ENCODE results near the gene DIDO1.

Gene DIDO1

GRCh38 chr20:62929051-62929538 is 2.8 kb upstream of the DIDO1 start:
- peak; percentile 87 for DNase-seq (ENCODE audit: low spot score)

- DNase-seq (ENCODE audit: low spot score): no peak
These were observed 2.1 kb upstream of the DIDO1 start for GRCh38 chr20:62928246-62928939.

- DNase-seq (ENCODE audit: low spot score): no peak
These were observed 912 bp upstream of the DIDO1 start for GRCh38 chr20:62927128-62927705.

- DNase-seq (ENCODE audit: low spot score): peak; percentile 38
These were observed 681 bp downstream of the DIDO1 start for GRCh38 chr20:62925420-62926228.

GRCh38 chr20:62925076-62925419 is 1.3 kb downstream of the DIDO1 start:
- DNase-seq (ENCODE audit: low spot score): no peak

GRCh38 chr20:62924442-62925075 is 1.7 kb downstream of the DIDO1 start:
- DNase-seq (ENCODE audit: low spot score): peak; percentile 36

- no peak for DNase-seq (ENCODE audit: low spot score)
These were observed 2.5 kb downstream of the DIDO1 start for GRCh38 chr20:62923669-62924441.

GRCh38 chr20:62923059-62923668 is 3.1 kb downstream of the DIDO1 start:
- DNase-seq (ENCODE audit: low spot score): peak; percentile 80

- no peak for DNase-seq (ENCODE audit: low spot score)
These were observed 3.8 kb downstream of the DIDO1 start for GRCh38 chr20:62922451-62922921.

GRCh38 chr20:62921119-62921687 is 5.1 kb downstream of the DIDO1 start:
- DNase-seq (ENCODE audit: low spot score): peak; percentile 53

GRCh38 chr20:62920039-62920645 is 6.2 kb downstream of the DIDO1 start:
- DNase-seq (ENCODE audit: low spot score): no peak

- no peak for DNase-seq (ENCODE audit: low spot score)
These were observed 7.5 kb downstream of the DIDO1 start for GRCh38 chr20:62918831-62919230.

GRCh38 chr20:62918147-62918546 is 8.2 kb downstream of the DIDO1 start:
- no peak for DNase-seq (ENCODE audit: low spot score)

- DNase-seq (ENCODE audit: low spot score): no peak
These were observed 8.6 kb downstream of the DIDO1 start for GRCh38 chr20:62917720-62918119.

- DNase-seq (ENCODE audit: low spot score): no peak
These were observed 9.4 kb downstream of the DIDO1 start for GRCh38 chr20:62916703-62917476.

- DNase-seq (ENCODE audit: low spot score): peak; percentile 43
These were observed 11.3 kb downstream of the DIDO1 start for GRCh38 chr20:62914970-62915457.

- DNase-seq (ENCODE audit: low spot score): no peak
These were observed 11.9 kb downstream of the DIDO1 start for GRCh38 chr20:62914436-62914835.

- DNase-seq (ENCODE audit: low spot score): no peak
These were observed 13.2 kb downstream of the DIDO1 start for GRCh38 chr20:62913043-62913630.

GRCh38 chr20:62911701-62912280 is 14.5 kb downstream of the DIDO1 start:
- DNase-seq (ENCODE audit: low spot score): no peak

Measured in AG20443 (cell line).